A673 (cell line): ENCODE measurements around the gene C9orf78. TPM values are rescaled to one million over a fixed set of nuclear protein-coding genes. Genes with fewer than 3 reads are reported as not detected.

Experiments used
- BruUV-seq: library from RNA; stranded (reverse); fragments of 400-500 nt; replicated peaks from 2 replicates; lab custom pipeline; 2021; lab: Mats Ljungman, UMichigan
- CTCF ChIA-PET: fragments of 300-600 bp; sonication (Branson Sonifier 250); formaldehyde crosslinking; loops from one replicate; lab custom pipeline; 2022; ENCODE audit warnings: antibody characterized with exemption; lab: Charles Lee
- POLR2A ChIA-PET: fragments of 300-600 bp; sonication (Branson Sonifier 250); formaldehyde crosslinking; loops from one replicate; lab custom pipeline; 2022; ENCODE audit warnings: antibody characterized with exemption; ENCODE audit not compliant: low non-redundant PET; lab: Charles Lee
- DNase-seq: peaks from one replicate; pipeline ENCODE4 v3.0.0-alpha.2; 2015; ENCODE audit warnings: low spot score
- H3K27ac ChIP-seq: fragments of 200-600 bp; sonication (generic); 2 replicates; pipeline ENCODE4 v1.5.1; 2016; ENCODE audit warnings: mixed run types, low read depth, mild to moderate bottlenecking, mixed read lengths, antibody characterized with exemption, low read length; ENCODE audit not compliant: poor library complexity, severe bottlenecking
- H3K27me3 ChIP-seq: fragments of 200-600 bp; sonication (generic); replicated peaks from 2 replicates; pipeline ENCODE4 v1.6.1; 2017; ENCODE audit warnings: mixed run types, low read depth, mild to moderate bottlenecking, mixed read lengths, antibody characterized with exemption, low read length; ENCODE audit not compliant: insufficient read depth, poor library complexity
- H3K36me3 ChIP-seq: fragments of 200-600 bp; sonication (generic); 2 replicates; pipeline ENCODE4 v1.6.1; 2016; ENCODE audit warnings: mixed run types, mild to moderate bottlenecking, mixed read lengths, antibody characterized with exemption, low read length; ENCODE audit not compliant: insufficient read depth, poor library complexity, severe bottlenecking
- H3K4me1 ChIP-seq: fragments of 200-600 bp; sonication (generic); 2 replicates; pipeline ENCODE4 v1.6.1; 2017; ENCODE audit warnings: mixed run types, mild to moderate bottlenecking, mixed read lengths, antibody characterized with exemption, low read length; ENCODE audit not compliant: insufficient read depth, poor library complexity, severe bottlenecking
- H3K4me3 ChIP-seq: fragments of 200-600 bp; sonication (generic); 2 replicates; pipeline ENCODE4 v1.5.1; 2016; ENCODE audit warnings: low read depth, mixed run types, mild to moderate bottlenecking, mixed read lengths, low read length; ENCODE audit not compliant: poor library complexity, severe bottlenecking
- H3K9me3 ChIP-seq: fragments of 200-600 bp; sonication (generic); 2 replicates; pipeline ENCODE4 v1.6.1; 2016; ENCODE audit warnings: mixed run types, low read depth, mild to moderate bottlenecking, mixed read lengths, antibody characterized with exemption, low read length; ENCODE audit not compliant: poor library complexity, severe bottlenecking
- CTCF ChIP-seq: fragments of 300-800, 200-600 bp; sonication (generic); conservative IDR thresholded peaks from 2 replicates; pipeline ENCODE4 v1.5.1; 2017; ENCODE audit warnings: low read depth, mild to moderate bottlenecking, antibody characterized with exemption, low read length, moderate library complexity, mixed read lengths
- EZH2 ChIP-seq: fragments of 200-600 bp; sonication (generic); IDR thresholded peaks from 2 replicates; pipeline ENCODE4 v1.6.1; 2017; ENCODE audit warnings: borderline replicate concordance, low read depth, mild to moderate bottlenecking, mixed read lengths, antibody characterized with exemption, low read length; ENCODE audit not compliant: poor library complexity, severe bottlenecking
- intact Hi-C: fragments of 100-400 bp; cut with micrococcal nuclease; formaldehyde crosslinking; loops from one replicate; pipeline ENCODE4 v1.10.0; 2022; ENCODE audit not compliant: unreplicated experiment
- total RNA-seq: library from RNA; stranded (reverse); gene quantifications from 2 replicates; pipeline ENCODE4 v1.2.3, GENCODE V29; 2021

C9orf78 gene
- total RNA-seq, 1 experiment from 2014 or later: 60.4 TPM

DNA sequence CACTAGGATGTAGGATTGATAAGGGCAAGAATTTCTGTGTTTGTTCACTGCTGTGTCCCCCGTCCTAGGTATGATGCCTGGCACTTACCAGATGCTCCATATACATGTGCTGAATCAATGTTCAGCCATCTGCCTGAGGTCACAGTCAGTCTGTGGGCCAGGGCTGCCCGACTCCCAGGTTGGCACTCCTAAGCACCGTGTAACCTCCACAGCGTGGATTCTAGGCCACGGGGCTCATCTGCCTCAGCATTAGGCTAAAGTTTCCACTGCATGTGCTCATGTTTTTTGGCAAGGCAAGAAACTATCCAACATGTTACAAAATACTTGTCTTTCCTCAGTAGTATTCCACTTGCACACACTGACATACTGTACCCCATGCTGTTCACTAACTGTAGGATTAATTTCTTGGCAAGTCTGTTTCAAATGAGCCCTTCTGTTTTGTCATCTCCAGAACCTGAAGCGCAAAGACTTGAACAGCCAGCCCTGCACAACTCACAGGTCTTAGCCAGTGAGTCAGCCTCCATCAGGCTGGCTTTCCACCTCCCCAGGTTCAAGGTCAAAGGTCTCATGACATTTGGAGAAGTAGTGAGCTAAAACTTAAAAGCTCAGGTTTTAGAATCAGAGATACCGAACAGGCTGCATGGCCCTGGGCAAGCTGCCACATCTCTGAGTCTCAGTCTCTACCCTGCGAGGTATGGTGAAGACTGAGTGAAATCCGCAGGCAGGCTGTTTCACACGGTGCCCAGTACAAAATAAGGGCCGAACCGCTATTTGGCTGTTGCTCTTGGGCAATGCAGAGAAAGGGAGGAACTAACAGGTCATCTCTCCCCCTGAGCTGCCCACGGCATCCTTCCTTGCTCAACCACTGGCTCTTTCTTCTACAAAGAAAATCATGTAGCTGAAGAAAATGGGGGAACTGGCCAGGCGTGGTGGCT is 18.3 kb downstream of the C9orf78 start:
- TF ChIP-seq CTCF: no peak
- TF ChIP-seq EZH2: no peak
- no peak for DNase-seq
- Histone ChIP-seq H3K27ac (no peak overlapping the region), H3K4me1 (peaks cover 8% of the 10 kb centered on the region), H3K9me3 (no peaks in the 10 kb centered on the region), H3K36me3 (peaks cover 50% of the 10 kb centered on the region), H3K27me3 (no peaks in the 10 kb centered on the region), H3K4me3 (no peak overlapping the region)
- BruUV-seq: no TSS peak
- intact Hi-C loops: no loop called here
- ChIA-PET CTCF (interaction anchor here (0.7 kb wide), 1 partner anchor 579 kb away, joined by 11 read pairs; no protein-coding TSS in a partner anchor), POLR2A (no interaction called here)

DNA sequence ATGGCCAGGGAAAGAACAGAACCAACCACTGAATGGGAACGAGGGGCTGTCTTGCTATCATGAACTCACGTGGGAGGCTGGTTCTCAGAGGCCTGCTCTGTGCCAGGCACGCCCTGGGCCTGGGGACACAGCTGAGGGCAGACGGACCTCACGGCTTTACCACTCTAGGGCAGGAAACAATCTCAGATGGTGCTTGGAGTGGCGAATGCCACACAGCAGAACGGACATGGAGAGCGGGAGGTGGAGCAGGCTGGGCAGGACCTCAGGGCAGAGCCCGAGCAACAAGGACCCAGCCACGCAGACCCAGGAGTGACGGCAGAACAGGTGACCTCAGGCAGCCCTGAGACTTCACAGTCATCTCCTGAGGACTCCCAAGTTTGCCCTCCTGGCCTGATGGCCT is 19.8 kb downstream of the C9orf78 start:
- CTCF ChIA-PET: no interaction called here

More for the DNA sequence above, 19.8 kb downstream of the C9orf78 start:
- peaks cover 51% of the 10 kb centered on the region for H3K36me3 ChIP-seq
- no peak for TF ChIP-seq CTCF
- no peak for TF ChIP-seq EZH2
- no TSS peak for BruUV-seq
- POLR2A ChIA-PET: no interaction called here
- no peak overlapping the region for H3K4me3 ChIP-seq
- intact Hi-C loops: no loop called here
- H3K27me3 ChIP-seq: no peaks in the 10 kb centered on the region
- no peak for DNase-seq
- peaks cover 8% of the 10 kb centered on the region for H3K4me1 ChIP-seq
- H3K27ac ChIP-seq: no peak overlapping the region
- no peaks in the 10 kb centered on the region for H3K9me3 ChIP-seq
